Mesendoderm (in vitro differentiated cells): ENCODE data around the gene PAQR5.
"Not testable (repeated sequence)": the region's sequence is repeated elsewhere in the genome, so short reads cannot be mapped to it uniquely, and the experiment has no call there.

Source experiments
- DNase-seq: peaks from one replicate; pipeline ENCODE4 v3.0.0; 2013
- H2AK5ac ChIP-seq: 2 replicates; pipeline ENCODE4 v1.6.1; 2013; ENCODE audit warnings: low read length, inconsistent platforms
- H2BK120ac ChIP-seq: 2 replicates; pipeline ENCODE4 v1.6.1; 2013; ENCODE audit warnings: low read depth, mild to moderate bottlenecking, low read length, moderate library complexity, mixed read lengths
- H2BK15ac ChIP-seq: replicated peaks from 2 replicates; pipeline ENCODE4 v1.6.1; 2013; ENCODE audit warnings: low read depth, mild to moderate bottlenecking, moderate library complexity
- H2BK5ac ChIP-seq: 2 replicates; pipeline ENCODE4 v1.6.1; 2013; ENCODE audit warnings: low read length, inconsistent platforms
- H3K18ac ChIP-seq: 2 replicates; pipeline ENCODE4 v1.6.1; 2013; ENCODE audit warnings: mild to moderate bottlenecking, low read length, mixed read lengths
- H3K23ac ChIP-seq: one replicate; pipeline ENCODE4 v1.6.1; 2013; ENCODE audit warnings: low read length
- H3K27ac ChIP-seq: 2 replicates; pipeline ENCODE4 v1.5.1; 2013; ENCODE audit warnings: low read depth, mild to moderate bottlenecking, inconsistent platforms, low read length, moderate library complexity
- H3K27me3 ChIP-seq: 2 replicates; pipeline ENCODE4 v1.6.1; 2013; ENCODE audit warnings: low read length, control low read depth, mild to moderate bottlenecking, inconsistent platforms; ENCODE audit not compliant: insufficient read depth, poor library complexity
- H3K36me3 ChIP-seq: 2 replicates; pipeline ENCODE4 v1.6.1; 2013; ENCODE audit warnings: low read length, inconsistent platforms; ENCODE audit not compliant: control insufficient read depth, insufficient read depth
- H3K4ac ChIP-seq: one replicate; pipeline ENCODE4 v1.6.1; 2013; ENCODE audit warnings: low read depth, mild to moderate bottlenecking, low read length, moderate library complexity
- H3K4me1 ChIP-seq: 2 replicates; pipeline ENCODE4 v1.6.1; 2013; ENCODE audit warnings: low read depth, low read length, inconsistent platforms; ENCODE audit not compliant: control insufficient read depth
- H3K4me2 ChIP-seq: 2 replicates; pipeline ENCODE4 v1.6.1; 2013; ENCODE audit warnings: low read length
- H3K4me3 ChIP-seq: 2 replicates; pipeline ENCODE4 v1.5.1; 2013; ENCODE audit warnings: mild to moderate bottlenecking, low read length
- H3K56ac ChIP-seq: one replicate; pipeline ENCODE4 v1.6.1; 2013; ENCODE audit warnings: low read length
- H3K79me1 ChIP-seq: 2 replicates; pipeline ENCODE4 v1.6.1; 2013; ENCODE audit warnings: low read length, inconsistent platforms
- H3K79me2 ChIP-seq: 2 replicates; pipeline ENCODE4 v1.6.1; 2013; ENCODE audit warnings: mild to moderate bottlenecking, low read length; ENCODE audit not compliant: control insufficient read depth, insufficient read depth
- H3K9ac ChIP-seq: 2 replicates; pipeline ENCODE4 v1.6.1; 2013; ENCODE audit warnings: low read length, inconsistent platforms
- H4K5ac ChIP-seq: one replicate; pipeline ENCODE4 v1.6.1; 2013; ENCODE audit warnings: low read length
- H4K8ac ChIP-seq: one replicate; pipeline ENCODE4 v1.6.1; 2013; ENCODE audit warnings: low read depth, mild to moderate bottlenecking, control low read depth, low read length, moderate library complexity
- WGBS: extraction: QIAGEN DNeasy Blood & Tissue Kit; methylation state at CpG from one replicate; pipeline ENCODE4 v1.1.7; 2013; ENCODE audit warnings: low lambda C conversion rate, missing lambda C conversion rate; ENCODE audit not compliant: insufficient coverage; ENCODE audit errors: extremely low coverage; 5-methylcytosine and 5-hydroxymethylcytosine counted together

Gene PAQR5

DNA sequence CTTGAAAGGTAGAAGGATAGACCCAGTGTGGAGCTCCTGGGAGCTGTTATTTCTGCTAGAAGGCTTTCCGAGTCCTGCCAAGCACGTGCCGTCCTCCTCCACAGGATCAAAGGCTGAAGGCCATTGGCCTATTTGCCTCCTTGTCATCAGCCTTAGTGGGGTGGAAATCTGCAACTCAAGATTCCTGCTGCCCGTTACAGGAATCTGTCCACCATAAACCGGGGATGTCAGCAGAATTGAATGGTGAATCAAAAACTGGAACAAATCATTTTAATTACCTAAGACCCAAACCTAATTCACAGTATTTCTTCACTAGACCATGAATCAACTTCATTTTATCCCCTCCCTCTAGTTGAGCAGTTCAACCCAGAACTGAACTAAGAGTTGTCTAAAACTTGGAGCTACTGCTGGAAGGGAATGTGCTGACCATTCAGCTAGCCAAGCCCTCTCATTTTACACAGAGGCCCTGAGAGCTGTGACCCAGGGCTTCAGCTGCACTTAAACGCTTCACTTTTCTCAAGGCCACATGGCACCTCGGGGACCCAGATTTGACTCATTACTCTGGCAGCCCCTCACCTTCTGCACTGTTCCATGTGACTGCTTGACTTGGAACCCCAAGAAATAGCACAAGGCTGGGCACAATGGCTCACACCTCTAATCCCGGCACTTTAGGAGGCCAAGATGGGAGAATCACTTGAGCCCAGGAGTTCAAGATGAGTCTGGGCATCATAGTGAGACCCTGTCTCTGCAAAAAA lies 78.7 kb downstream of the PAQR5 start:
- H2BK120ac ChIP-seq, result no peak overlapping the region

DNA sequence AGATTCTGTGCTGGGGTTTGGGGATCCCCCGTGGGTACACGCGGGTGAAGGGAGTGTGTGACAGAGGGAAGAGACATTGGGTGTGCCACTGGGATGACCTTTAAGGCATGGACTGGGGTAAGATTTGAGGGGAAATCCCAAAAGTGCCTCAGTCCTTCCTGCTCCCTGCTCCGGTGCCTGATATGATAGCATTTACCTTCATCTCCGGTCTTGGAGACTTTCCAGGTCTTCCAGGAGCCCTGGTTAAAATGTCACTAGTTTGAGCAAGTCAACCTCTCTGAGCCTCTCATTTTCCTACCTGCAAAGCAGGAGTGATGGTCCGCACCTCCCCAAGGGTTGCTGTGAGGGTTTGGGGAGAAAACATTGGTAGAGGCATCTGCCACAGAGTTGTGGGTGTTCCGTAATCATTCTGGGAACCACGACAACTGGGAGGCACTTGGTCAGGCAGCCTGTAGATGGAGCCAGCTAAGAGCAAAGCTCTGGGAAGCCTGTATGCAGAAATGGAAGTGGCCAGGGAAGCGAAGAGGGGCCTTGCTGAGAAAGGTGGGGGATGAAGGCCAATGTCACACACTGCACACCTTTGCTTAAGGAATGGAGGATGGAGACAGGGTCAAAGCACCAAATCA lies 81.5 kb downstream of the PAQR5 start:
- Histone ChIP-seq H3K4me3 (no peak overlapping the region), H4K8ac (no peak overlapping the region)
- no CpG with 5 or more reads among the region's 9 CpGs for WGBS

More for the DNA sequence above, 78.7 kb downstream of the PAQR5 start:
- DNase-seq, result no peak
- Histone ChIP-seq H3K27ac (no peak overlapping the region), H3K56ac (no peak overlapping the region), H3K79me1 (no peaks in the 10 kb centered on the region), H4K8ac (no peak overlapping the region), H3K23ac (no peak overlapping the region), H3K9ac (no peak overlapping the region), H2AK5ac (no peak overlapping the region), H3K79me2 (no peaks in the 10 kb centered on the region), H3K4me2 (no peak overlapping the region), H3K27me3 (no peaks in the 10 kb centered on the region), H2BK15ac (no peak overlapping the region), H3K18ac (no peak overlapping the region), H3K36me3 (no peaks in the 10 kb centered on the region), H3K4ac (no peak overlapping the region), H4K5ac (no peak overlapping the region), H2BK5ac (no peak overlapping the region), H3K4me1 (no peaks in the 10 kb centered on the region), H3K4me3 (no peak overlapping the region)
- no CpG with 5 or more reads among the region's 8 CpGs for WGBS

DNA sequence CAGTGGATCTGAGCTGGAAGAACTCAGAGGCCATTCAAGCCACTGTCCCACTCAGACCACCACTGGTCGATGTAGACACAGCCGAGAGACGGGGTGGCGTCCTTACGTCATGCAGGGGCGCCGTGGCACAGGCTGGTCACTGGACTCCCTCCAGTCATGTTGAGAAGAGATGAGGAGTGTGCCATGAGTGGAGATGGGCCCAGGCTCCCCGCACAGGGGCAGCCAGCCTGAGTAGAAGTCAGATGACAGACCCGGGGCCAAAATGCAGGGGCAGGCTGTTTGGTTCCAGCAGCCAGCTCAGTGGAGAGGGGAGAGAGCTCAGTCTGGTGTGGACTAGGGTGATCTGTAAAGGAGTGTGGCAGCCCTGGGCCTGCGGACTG lies 82.0 kb downstream of the PAQR5 start:
- Histone ChIP-seq H4K5ac (no peak overlapping the region), H2BK5ac (no peak overlapping the region), H3K23ac (no peak overlapping the region), H3K18ac (no peak overlapping the region), H3K4me1 (no peaks in the 10 kb centered on the region), H3K56ac (no peak overlapping the region), H3K4me2 (no peak overlapping the region), H3K79me2 (no peaks in the 10 kb centered on the region), H4K8ac (no peak overlapping the region), H3K27ac (no peak overlapping the region), H2BK15ac (no peak overlapping the region), H3K36me3 (no peaks in the 10 kb centered on the region), H3K4ac (no peak overlapping the region), H2BK120ac (no peak overlapping the region), H3K79me1 (no peaks in the 10 kb centered on the region), H3K9ac (no peak overlapping the region), H3K4me3 (no peak overlapping the region), H3K27me3 (no peaks in the 10 kb centered on the region), H2AK5ac (no peak overlapping the region)
- no CpG with 5 or more reads among the region's 10 CpGs for WGBS
- DNase-seq, result no peak

More for the DNA sequence above, 81.5 kb downstream of the PAQR5 start:
- H3K4ac ChIP-seq, result no peak overlapping the region
- H2AK5ac ChIP-seq, result no peak overlapping the region
- H2BK120ac ChIP-seq, result no peak overlapping the region
- no peak overlapping the region for H3K23ac ChIP-seq
- no peak overlapping the region for H3K27ac ChIP-seq
- no peak overlapping the region for H3K4me2 ChIP-seq
- no peak overlapping the region for H3K9ac ChIP-seq
- H2BK5ac ChIP-seq, result no peak overlapping the region
- H3K18ac ChIP-seq, result no peak overlapping the region
- no peaks in the 10 kb centered on the region for H3K4me1 ChIP-seq
- no peaks in the 10 kb centered on the region for H3K79me1 ChIP-seq
- H2BK15ac ChIP-seq, result no peak overlapping the region
- H3K27me3 ChIP-seq, result no peaks in the 10 kb centered on the region
- H4K5ac ChIP-seq, result no peak overlapping the region
- peak; percentile 74 for DNase-seq
- no peaks in the 10 kb centered on the region for H3K79me2 ChIP-seq
- H3K56ac ChIP-seq, result no peak overlapping the region
- H3K36me3 ChIP-seq, result no peaks in the 10 kb centered on the region

DNA sequence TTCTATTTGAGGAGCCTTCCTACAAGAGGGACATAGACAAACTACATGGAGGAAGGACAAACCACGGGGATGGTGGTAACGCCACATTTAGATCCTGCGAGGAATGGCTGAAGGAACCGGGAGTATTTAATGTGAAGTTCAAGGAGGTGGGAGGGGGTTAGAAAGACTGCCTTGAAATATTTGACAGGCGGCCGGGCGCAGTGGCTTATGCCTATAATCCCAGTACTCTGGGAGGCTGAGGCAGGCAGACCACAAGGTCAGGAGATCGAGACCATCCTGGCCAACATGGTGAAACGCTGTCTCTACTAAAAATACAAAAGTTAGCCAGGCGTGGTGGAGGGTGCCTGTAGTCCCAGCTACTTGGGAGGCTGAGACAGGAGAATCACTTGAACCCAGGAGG lies 83.5 kb downstream of the PAQR5 start:
- not testable (repeated sequence) for H2BK5ac ChIP-seq, H3K4me1 ChIP-seq, H3K4me3 ChIP-seq, H2BK120ac ChIP-seq, H3K23ac ChIP-seq, H2BK15ac ChIP-seq, H3K27me3 ChIP-seq, H3K56ac ChIP-seq, H3K9ac ChIP-seq, H3K36me3 ChIP-seq, H3K79me1 ChIP-seq, H3K4ac ChIP-seq, H4K5ac ChIP-seq, H2AK5ac ChIP-seq, H3K27ac ChIP-seq, DNase-seq, H3K79me2 ChIP-seq, H3K4me2 ChIP-seq, H4K8ac ChIP-seq, H3K18ac ChIP-seq
- no CpG with 5 or more reads among the region's 10 CpGs for WGBS

DNA sequence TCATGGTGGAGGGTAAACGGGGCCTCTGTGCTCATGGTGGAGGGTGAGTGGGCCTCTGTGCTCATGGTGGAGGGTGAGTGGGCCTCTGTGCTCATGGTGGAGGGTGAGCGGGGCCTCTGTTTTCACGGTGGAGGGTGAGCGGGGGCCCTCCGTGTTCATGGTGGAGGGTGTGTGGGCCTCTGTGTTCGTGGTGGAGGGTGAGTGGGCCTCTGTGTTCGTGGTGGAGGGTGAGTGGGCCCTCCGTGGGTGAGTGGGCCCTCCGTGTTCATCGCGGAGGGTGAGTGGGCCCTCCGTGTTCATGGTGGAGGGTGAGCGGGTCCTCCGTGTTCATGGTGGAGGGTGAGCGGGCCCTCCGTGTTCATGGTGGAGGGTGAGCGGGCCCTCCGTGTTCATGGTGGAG lies 85.4 kb downstream of the PAQR5 start:
- DNase-seq, H3K4me1 ChIP-seq, H3K23ac ChIP-seq, H2BK5ac ChIP-seq, H3K18ac ChIP-seq, H3K79me2 ChIP-seq, H3K4me3 ChIP-seq, H3K4me2 ChIP-seq, H2AK5ac ChIP-seq, H3K56ac ChIP-seq, H3K4ac ChIP-seq, H2BK15ac ChIP-seq, H2BK120ac ChIP-seq, H4K5ac ChIP-seq, H4K8ac ChIP-seq, H3K36me3 ChIP-seq, H3K27ac ChIP-seq, H3K79me1 ChIP-seq, H3K9ac ChIP-seq, H3K27me3 ChIP-seq: not testable (repeated sequence)
- WGBS, result no CpG with 5 or more reads among the region's 18 CpGs
